Retinal pigment epithelial cell (primary cell): Measurements from ENCODE around the gene IMPDH2.

Source experiments
- DNase-seq: peaks from one replicate; pipeline ENCODE4 v3.0.0-alpha.2; 2010; ENCODE audit warnings: low read depth
- H3K4me3 ChIP-seq: 2 replicates; pipeline ENCODE4 v1.5.1; 2011; ENCODE audit warnings: mild to moderate bottlenecking, low read length, control low read depth, moderate library complexity
- CTCF ChIP-seq: conservative IDR thresholded peaks from 2 replicates; pipeline ENCODE4 v1.5.1; 2011; ENCODE audit warnings: low read depth, low read length, control low read depth, inconsistent platforms

IMPDH2 gene

GRCh38 chr3:49017229-49017970 lies 11.8 kb downstream of the IMPDH2 start:
- DNase-seq = no peak
- peak overlapping the region; percentile 73 for H3K4me3 ChIP-seq
- no peak for TF ChIP-seq CTCF

GRCh38 chr3:49016414-49017228 lies 12.6 kb downstream of the IMPDH2 start:
- no peak for DNase-seq
- TF ChIP-seq CTCF = no peak
- no peak overlapping the region for H3K4me3 ChIP-seq

- H3K4me3 ChIP-seq = no peak overlapping the region
- TF ChIP-seq CTCF = no peak
- no peak for DNase-seq
Observed at GRCh38 chr3:49015765-49016164, 13.4 kb downstream of the IMPDH2 start.

- no peak overlapping the region for H3K4me3 ChIP-seq
- no peak for TF ChIP-seq CTCF
- DNase-seq = no peak
Observed at GRCh38 chr3:49015072-49015471, 14.1 kb downstream of the IMPDH2 start.

- TF ChIP-seq CTCF = peak; percentile 77
- DNase-seq = no peak
- no peak overlapping the region for H3K4me3 ChIP-seq
Observed at GRCh38 chr3:49013738-49014660, 15.2 kb downstream of the IMPDH2 start.

- H3K4me3 ChIP-seq = no peak overlapping the region
- no peak for DNase-seq
- TF ChIP-seq CTCF = no peak
Observed at GRCh38 chr3:49013113-49013737, 16.0 kb downstream of the IMPDH2 start.
